ENCODE measurements around the gene POLR2M. TPM values are rescaled to one million over a fixed set of nuclear protein-coding genes. Genes with fewer than 3 reads are reported as not detected.

POLR2M gene
- total RNA-seq, 1 donor from 2014 or later: 70.8 TPM

- peak; percentile 85 for TF ChIP-seq CTCF (IDR thresholded peaks at IDR 0.05; ENCODE audit: unreplicated experiment)
- no peaks in the 10 kb centered on the region for H3K9me3 Mint-ChIP-seq (ENCODE audit: unreplicated experiment)
- H3K27ac Mint-ChIP-seq (ENCODE audit: unreplicated experiment): no peak overlapping the region
- H3K36me3 Mint-ChIP-seq (ENCODE audit: low read depth, unreplicated experiment): no peaks in the 10 kb centered on the region
- no peak overlapping the region for H3K4me3 Mint-ChIP-seq (ENCODE audit: unreplicated experiment)
- DNase-seq (ENCODE audit: low spot score): peak; percentile 73
- no peaks in the 10 kb centered on the region for H3K27me3 Mint-ChIP-seq (ENCODE audit: unreplicated experiment)
- peaks cover 1% of the 10 kb centered on the region for H3K4me1 Mint-ChIP-seq (ENCODE audit: unreplicated experiment)
Observed at GRCh38 chr15:57732526-57733331, 26.2 kb downstream of the POLR2M start.

- H3K9me3 Mint-ChIP-seq (ENCODE audit: unreplicated experiment): no peaks in the 10 kb centered on the region
- no peak for TF ChIP-seq CTCF (IDR thresholded peaks at IDR 0.05; ENCODE audit: unreplicated experiment)
- H3K36me3 Mint-ChIP-seq (ENCODE audit: low read depth, unreplicated experiment): no peaks in the 10 kb centered on the region
- no peaks in the 10 kb centered on the region for H3K4me1 Mint-ChIP-seq (ENCODE audit: unreplicated experiment)
- no peak overlapping the region for H3K4me3 Mint-ChIP-seq (ENCODE audit: unreplicated experiment)
- DNase-seq (ENCODE audit: low spot score): no peak
- H3K27me3 Mint-ChIP-seq (ENCODE audit: unreplicated experiment): no peaks in the 10 kb centered on the region
- no peak overlapping the region for H3K27ac Mint-ChIP-seq (ENCODE audit: unreplicated experiment)
Observed at GRCh38 chr15:57734860-57735259, 28.3 kb downstream of the POLR2M start.

GRCh38 chr15:57735431-57735830 lies 28.9 kb downstream of the POLR2M start:
- H3K27ac Mint-ChIP-seq (ENCODE audit: unreplicated experiment): no peak overlapping the region
- no peak overlapping the region for H3K4me3 Mint-ChIP-seq (ENCODE audit: unreplicated experiment)
- TF ChIP-seq CTCF (IDR thresholded peaks at IDR 0.05; ENCODE audit: unreplicated experiment): no peak
- no peaks in the 10 kb centered on the region for H3K4me1 Mint-ChIP-seq (ENCODE audit: unreplicated experiment)
- no peaks in the 10 kb centered on the region for H3K9me3 Mint-ChIP-seq (ENCODE audit: unreplicated experiment)
- no peak for DNase-seq (ENCODE audit: low spot score)
- H3K27me3 Mint-ChIP-seq (ENCODE audit: unreplicated experiment): no peaks in the 10 kb centered on the region
- no peaks in the 10 kb centered on the region for H3K36me3 Mint-ChIP-seq (ENCODE audit: low read depth, unreplicated experiment)

- Mint-ChIP-seq H3K4me3 (ENCODE audit: unreplicated experiment) (no peak overlapping the region), H3K4me1 (ENCODE audit: unreplicated experiment) (no peaks in the 10 kb centered on the region), H3K9me3 (ENCODE audit: unreplicated experiment) (no peaks in the 10 kb centered on the region), H3K27me3 (ENCODE audit: unreplicated experiment) (no peaks in the 10 kb centered on the region), H3K27ac (ENCODE audit: unreplicated experiment) (no peak overlapping the region), H3K36me3 (ENCODE audit: low read depth, unreplicated experiment) (no peaks in the 10 kb centered on the region)
- TF ChIP-seq CTCF (IDR thresholded peaks at IDR 0.05; ENCODE audit: unreplicated experiment): no peak
- DNase-seq (ENCODE audit: low spot score): no peak
Observed at GRCh38 chr15:57735891-57736290, 29.4 kb downstream of the POLR2M start.

GRCh38 chr15:57736591-57736990 lies 30.1 kb downstream of the POLR2M start:
- no peaks in the 10 kb centered on the region for H3K27me3 Mint-ChIP-seq (ENCODE audit: unreplicated experiment)
- H3K4me1 Mint-ChIP-seq (ENCODE audit: unreplicated experiment): no peaks in the 10 kb centered on the region
- DNase-seq (ENCODE audit: low spot score): no peak
- no peaks in the 10 kb centered on the region for H3K36me3 Mint-ChIP-seq (ENCODE audit: low read depth, unreplicated experiment)
- H3K9me3 Mint-ChIP-seq (ENCODE audit: unreplicated experiment): no peaks in the 10 kb centered on the region
- H3K27ac Mint-ChIP-seq (ENCODE audit: unreplicated experiment): no peak overlapping the region
- no peak for TF ChIP-seq CTCF (IDR thresholded peaks at IDR 0.05; ENCODE audit: unreplicated experiment)
- H3K4me3 Mint-ChIP-seq (ENCODE audit: unreplicated experiment): no peak overlapping the region
